Endothelial cell of umbilical vein (primary cell): ENCODE results near the gene GRAPL. TPM values are rescaled to one million over a fixed set of nuclear protein-coding genes. Genes with fewer than 3 reads are reported as not detected.
A peak's percentile ranks its signal among the peaks of the same experiment; 100 is the strongest.
"Not testable (repeated sequence)": the region's sequence is repeated elsewhere in the genome, so short reads cannot be mapped to it uniquely, and the experiment has no call there.

Experiments
- BruUV-seq: library from RNA; stranded (reverse); fragments of 400-500 nt; replicated peaks from 2 replicates; lab custom pipeline; 2021; lab: Mats Ljungman, UMichigan
- CTCF ChIA-PET: fragments of 300-600, 350-600 bp; sonication (Branson Sonifier 250); formaldehyde crosslinking; loops from one replicate; lab custom pipeline; 2021; ENCODE audit warnings: antibody characterized with exemption, inconsistent platforms; lab: Charles Lee
- POLR2A ChIA-PET: fragments of 300-600, 350-600 bp; sonication (Branson Sonifier 250); formaldehyde crosslinking; loops from one replicate; lab custom pipeline; 2021; ENCODE audit warnings: antibody characterized with exemption, inconsistent platforms; lab: Charles Lee
- DNase-seq: peaks from one replicate; pipeline ENCODE4 v3.0.0-alpha.2; 2011; ENCODE audit warnings: low read depth, low spot score
- FAIRE-seq: peaks from 2 replicates; lab custom pipeline; 2011; peaks lifted over from hg19 to GRCh38; lab: Jason Lieb, UNC
- H2AFZ ChIP-seq: 2 replicates; pipeline ENCODE4 v1.6.0; 2012; ENCODE audit warnings: low read depth, low read length, control low read depth, inconsistent platforms
- H3K27ac ChIP-seq: 2 replicates; pipeline ENCODE4 v1.5.1; 2011; ENCODE audit warnings: low read depth, mild to moderate bottlenecking, control low read depth, low read length, moderate library complexity; ENCODE audit not compliant: insufficient read depth
- H3K27me3 ChIP-seq, 2 experiments: 2 replicates each; pipeline versions ENCODE4 v1.6.0 to v1.6.1; 2011; ENCODE audit warnings: low read length in 2 of 2, mixed read lengths in 1 of 2; ENCODE audit not compliant: control insufficient read depth in 2 of 2, insufficient read depth in 2 of 2
- H3K36me3 ChIP-seq, 2 experiments: 2 replicates in 1 of 2; 3 replicates in 1 of 2; pipeline ENCODE4 v1.5.1; 2011; ENCODE audit warnings: low read length in 2 of 2, mild to moderate bottlenecking in 1 of 2, moderate library complexity in 1 of 2; ENCODE audit not compliant: control insufficient read depth in 2 of 2, insufficient read depth in 2 of 2; ENCODE audit errors: extremely low read depth in 1 of 2
- H3K4me1 ChIP-seq: 3 replicates; pipeline ENCODE4 v1.5.1; 2011; ENCODE audit warnings: mild to moderate bottlenecking, low read length; ENCODE audit not compliant: control insufficient read depth, insufficient read depth; ENCODE audit errors: extremely low read depth
- H3K4me2 ChIP-seq: 2 replicates; pipeline ENCODE4 v1.6.1; 2011; ENCODE audit warnings: low read length, control low read depth, mixed read lengths; ENCODE audit not compliant: insufficient read depth
- H3K4me3 ChIP-seq, 3 experiments: fragments of 200-600 bp in 1 of 3; sonication (generic), shearing (Covaris generic) in 1 of 3; replicated peaks in 1 of 3; 2 replicates each; pipeline ENCODE4 v1.5.1; 2011 to 2016; ENCODE audit warnings: control low read depth in 3 of 3, low read length in 3 of 3, mild to moderate bottlenecking in 2 of 3, inconsistent platforms in 1 of 3, low read depth in 1 of 3, moderate library complexity in 1 of 3; ENCODE audit not compliant: insufficient read depth in 1 of 3
- H3K79me2 ChIP-seq: 2 replicates; pipeline ENCODE4 v1.6.0; 2012; ENCODE audit warnings: low read length, inconsistent platforms; ENCODE audit not compliant: control insufficient read depth, insufficient read depth
- H3K9ac ChIP-seq: replicated peaks from 2 replicates; pipeline ENCODE3; 2011; ENCODE audit warnings: low read length, control low read depth; ENCODE audit not compliant: insufficient read depth; ENCODE audit errors: extremely low read depth
- H3K9me1 ChIP-seq: replicated peaks from 3 replicates; pipeline ENCODE4 v1.6.0; 2011; ENCODE audit warnings: mild to moderate bottlenecking, low read length; ENCODE audit not compliant: control insufficient read depth, insufficient read depth; ENCODE audit errors: extremely low read depth
- H3K9me3 ChIP-seq: replicated peaks from 2 replicates; pipeline ENCODE4 v1.5.1; 2012; ENCODE audit warnings: low read length, inconsistent platforms; ENCODE audit not compliant: control insufficient read depth, insufficient read depth
- H4K20me1 ChIP-seq: replicated peaks from 2 replicates; pipeline ENCODE3; 2011; ENCODE audit warnings: mild to moderate bottlenecking, low read length; ENCODE audit not compliant: control insufficient read depth, insufficient read depth; ENCODE audit errors: extremely low read depth
- dilution Hi-C: fragments of 300-500 bp; cut with MboI; formaldehyde crosslinking; loops from one replicate; pipeline ENCODE4 v1.15.0; 2019; ENCODE audit warnings: low sequenced_read_pairs; ENCODE audit not compliant: extremely low pct_ligation_motif_present
- intact Hi-C: fragments of 100-400 bp; cut with micrococcal nuclease; formaldehyde crosslinking; loops from one replicate; pipeline ENCODE4 v1.10.0; 2022
- polyA plus RNA-seq, 4 experiments: library from polyadenylated mRNA; depleted of rRNA in 3 of 4; stranded (reverse) in 3 of 4; unstranded in 1 of 4; fragments of >200 nt; gene quantifications; 2 replicates each; pipeline versions ENCODE4 v1.2.1 to v1.2.3, GENCODE V29; 2011 to 2012; ENCODE audit warnings: missing spikeins in 1 of 4
- total RNA-seq: library from RNA; stranded (reverse); gene quantifications from 2 replicates; pipeline ENCODE4 v1.2.3, GENCODE V29; 2021

GRAPL gene
- total and polyA plus RNA-seq, 2 donors (not counting 3 experiments of a cell fraction or from before 2014, with no cell fraction given) = 22.8 to 55.1 TPM

DNA sequence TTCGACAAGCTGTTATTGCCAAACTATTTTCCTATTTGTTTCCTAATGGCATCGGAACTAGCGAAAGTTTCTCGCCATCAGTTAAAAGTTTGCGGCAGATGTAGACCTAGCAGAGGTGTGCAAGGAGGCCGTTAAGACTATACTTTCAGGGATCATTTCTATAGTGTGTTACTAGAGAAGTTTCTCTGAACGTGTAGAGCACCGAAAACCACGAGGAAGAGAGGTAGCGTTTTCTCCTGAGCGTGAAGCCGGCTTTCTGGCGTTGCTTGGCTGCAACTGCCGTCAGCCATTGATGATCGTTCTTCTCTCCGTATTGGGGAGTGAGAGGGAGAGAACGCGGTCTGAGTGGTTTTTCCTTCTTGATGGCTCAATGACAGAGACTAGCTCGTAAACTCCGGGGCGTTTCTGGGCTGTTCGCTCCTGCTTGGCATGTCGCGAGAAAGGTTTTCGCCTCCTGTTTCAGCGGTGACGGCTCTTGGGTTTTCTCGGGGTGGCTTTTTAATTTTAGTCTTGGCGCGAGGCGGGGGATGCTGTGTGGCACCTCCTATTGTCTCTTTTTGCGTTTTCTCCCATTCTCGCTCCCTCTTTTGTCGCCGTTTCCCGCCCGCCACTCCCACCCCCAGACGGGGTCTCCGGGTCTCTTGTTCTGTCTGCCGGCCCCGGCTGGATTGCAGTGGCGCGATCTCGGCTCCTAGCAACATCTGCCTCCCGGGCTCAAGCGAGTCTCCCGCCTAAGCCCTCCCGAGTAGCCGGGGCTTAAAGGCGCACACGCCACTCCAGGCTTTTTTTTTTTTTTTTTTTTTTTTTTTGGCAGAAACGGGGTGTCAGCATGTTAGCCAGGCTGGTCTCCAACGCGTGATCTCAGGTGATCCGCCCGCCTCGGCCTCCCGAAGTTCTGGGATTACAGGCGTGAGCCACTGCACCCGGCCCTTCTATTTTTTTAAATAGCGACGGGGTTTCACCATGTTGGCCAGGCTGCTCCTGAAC lies 60.8 kb downstream of the GRAPL start:
- H3K79me2 ChIP-seq, H3K9me1 ChIP-seq, H3K27ac ChIP-seq, H3K9ac ChIP-seq, DNase-seq, POLR2A ChIA-PET, H3K4me1 ChIP-seq, FAIRE-seq, H3K27me3 ChIP-seq, intact Hi-C loops, H2AFZ ChIP-seq, H4K20me1 ChIP-seq, H3K4me3 ChIP-seq, H3K9me3 ChIP-seq, H3K36me3 ChIP-seq, H3K4me2 ChIP-seq, dilution Hi-C loops, CTCF ChIA-PET: not testable (repeated sequence)
- TSS peak; percentile 100 for BruUV-seq

DNA sequence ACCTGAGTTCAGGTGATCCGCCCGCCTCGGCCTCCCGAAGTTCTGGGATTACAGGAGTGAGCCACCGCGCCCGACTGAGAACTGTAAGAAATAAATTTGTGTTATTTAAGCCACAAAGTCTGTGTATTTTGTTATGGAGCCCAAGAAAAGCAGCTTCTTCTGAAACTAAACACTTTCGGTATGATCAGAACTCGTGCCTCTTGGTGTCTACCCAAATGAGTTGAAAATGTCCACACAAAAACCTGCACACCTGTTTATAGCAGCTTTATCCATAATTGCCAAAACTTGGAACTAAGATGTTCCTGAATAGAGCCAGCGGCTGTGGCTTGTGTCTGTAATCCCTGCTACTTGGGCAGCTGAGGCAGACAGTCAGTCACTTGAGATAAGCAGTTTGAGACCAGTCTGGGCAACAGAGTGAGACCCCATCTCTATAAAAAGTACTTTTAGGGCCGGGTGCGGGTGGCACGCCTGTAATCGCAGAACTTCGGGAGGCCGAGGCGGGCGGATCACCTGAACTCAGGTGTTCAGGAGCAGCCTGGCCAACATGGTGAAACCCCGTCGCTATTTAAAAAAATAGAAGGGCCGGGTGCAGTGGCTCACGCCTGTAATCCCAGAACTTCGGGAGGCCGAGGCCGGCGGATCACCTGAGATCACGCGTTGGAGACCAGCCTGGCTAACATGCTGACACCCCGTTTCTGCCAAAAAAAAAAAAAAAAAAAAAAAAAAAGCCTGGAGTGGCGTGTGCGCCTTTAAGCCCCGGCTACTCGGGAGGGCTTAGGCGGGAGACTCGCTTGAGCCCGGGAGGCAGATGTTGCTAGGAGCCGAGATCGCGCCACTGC lies 61.7 kb downstream of the GRAPL start:
- H3K4me1 ChIP-seq, dilution Hi-C loops, H3K79me2 ChIP-seq, H3K9me3 ChIP-seq, H3K36me3 ChIP-seq, intact Hi-C loops, CTCF ChIA-PET, H3K9me1 ChIP-seq, H2AFZ ChIP-seq, H3K4me2 ChIP-seq, H3K27me3 ChIP-seq, DNase-seq, POLR2A ChIA-PET, H3K9ac ChIP-seq, H4K20me1 ChIP-seq, H3K4me3 ChIP-seq, FAIRE-seq, BruUV-seq, H3K27ac ChIP-seq: not testable (repeated sequence)

DNA sequence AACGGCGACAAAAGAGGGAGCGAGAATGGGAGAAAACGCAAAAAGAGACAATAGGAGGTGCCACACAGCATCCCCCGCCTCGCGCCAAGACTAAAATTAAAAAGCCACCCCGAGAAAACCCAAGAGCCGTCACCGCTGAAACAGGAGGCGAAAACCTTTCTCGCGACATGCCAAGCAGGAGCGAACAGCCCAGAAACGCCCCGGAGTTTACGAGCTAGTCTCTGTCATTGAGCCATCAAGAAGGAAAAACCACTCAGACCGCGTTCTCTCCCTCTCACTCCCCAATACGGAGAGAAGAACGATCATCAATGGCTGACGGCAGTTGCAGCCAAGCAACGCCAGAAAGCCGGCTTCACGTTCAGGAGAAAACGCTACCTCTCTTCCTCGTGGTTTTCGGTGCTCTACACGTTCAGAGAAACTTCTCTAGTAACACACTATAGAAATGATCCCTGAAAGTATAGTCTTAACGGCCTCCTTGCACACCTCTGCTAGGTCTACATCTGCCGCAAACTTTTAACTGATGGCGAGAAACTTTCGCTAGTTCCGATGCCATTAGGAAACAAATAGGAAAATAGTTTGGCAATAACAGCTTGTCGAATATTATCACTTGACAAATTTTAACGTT lies 62.5 kb downstream of the GRAPL start:
- FAIRE-seq, H2AFZ ChIP-seq, CTCF ChIA-PET, H3K79me2 ChIP-seq, H3K27me3 ChIP-seq, dilution Hi-C loops, DNase-seq, POLR2A ChIA-PET, H4K20me1 ChIP-seq, H3K4me3 ChIP-seq, H3K9me3 ChIP-seq, H3K27ac ChIP-seq, H3K9ac ChIP-seq, intact Hi-C loops, H3K36me3 ChIP-seq, H3K4me2 ChIP-seq, H3K9me1 ChIP-seq, H3K4me1 ChIP-seq: not testable (repeated sequence)
- TSS peak; percentile 86 for BruUV-seq
